CD14-positive monocyte (primary cell): ENCODE data around the gene INHA. TPM values are rescaled to one million over a fixed set of nuclear protein-coding genes. Genes with fewer than 3 reads are reported as not detected.

ENCODE experiments used
- DNase-seq, 3 donors: peaks; one replicate each; pipeline ENCODE4 v3.0.0-alpha.2; 2011 to 2022
- H2AFZ ChIP-seq: 2 replicates; pipeline ENCODE4 v1.6.0; 2012; ENCODE audit warnings: mild to moderate bottlenecking, low read depth, low read length, inconsistent platforms; ENCODE audit not compliant: insufficient read depth, poor library complexity, severe bottlenecking
- H3K27ac ChIP-seq, 2 donors: 1 replicate in 1 of 2; 2 replicates in 1 of 2; pipeline ENCODE4 v1.5.1; 2012 to 2013; ENCODE audit warnings: low read length in 2 of 2, control low read depth in 1 of 2, inconsistent platforms in 1 of 2, low read depth in 1 of 2, mild to moderate bottlenecking in 1 of 2
- H3K27me3 ChIP-seq, 2 donors: one replicate each; pipeline versions ENCODE4 v1.6.0 to v1.6.1; 2011 to 2013; ENCODE audit warnings: low read length in 2 of 2; ENCODE audit not compliant: control insufficient read depth in 2 of 2, insufficient read depth in 2 of 2
- H3K36me3 ChIP-seq, 2 donors: replicated peaks in 1 of 2; 1 replicate in 1 of 2; 2 replicates in 1 of 2; pipeline versions ENCODE4 v1.5.1 to v1.6.1; 2012 to 2013; ENCODE audit warnings: low read length in 2 of 2, control low read depth in 1 of 2, inconsistent platforms in 1 of 2, mild to moderate bottlenecking in 1 of 2; ENCODE audit not compliant: insufficient read depth in 2 of 2, control insufficient read depth in 1 of 2
- H3K4me1 ChIP-seq, 2 donors: 1 replicate in 1 of 2; 2 replicates in 1 of 2; pipeline versions ENCODE4 v1.5.1 to v1.6.1; 2012 to 2013; ENCODE audit warnings: low read length in 2 of 2, control low read depth in 1 of 2, inconsistent platforms in 1 of 2, mild to moderate bottlenecking in 1 of 2, moderate library complexity in 1 of 2; ENCODE audit not compliant: insufficient read depth in 2 of 2, control insufficient read depth in 1 of 2
- H3K4me2 ChIP-seq: replicated peaks from 2 replicates; pipeline ENCODE3; 2012; ENCODE audit warnings: low read length, moderate library complexity, mild to moderate bottlenecking; ENCODE audit not compliant: poor library complexity, severe bottlenecking; ENCODE audit errors: extremely low read depth
- H3K4me3 ChIP-seq, 3 experiments: fragments of 200-600 bp in 1 of 3; sonication (generic) in 1 of 3; replicated peaks in 1 of 3; 1 replicate in 2 of 3; 2 replicates in 1 of 3; pipeline ENCODE4 v1.5.1; 2011 to 2013; ENCODE audit warnings: low read length in 3 of 3, mild to moderate bottlenecking in 3 of 3, control low read depth in 2 of 3, low read depth in 2 of 3, inconsistent platforms in 1 of 3, moderate library complexity in 1 of 3
- H3K79me2 ChIP-seq: 2 replicates; pipeline ENCODE4 v1.6.0; 2012; ENCODE audit warnings: mild to moderate bottlenecking, control low read depth, inconsistent platforms, low read length, moderate library complexity; ENCODE audit not compliant: insufficient read depth
- H3K9ac ChIP-seq: 2 replicates; pipeline ENCODE4 v1.6.0; 2017; ENCODE audit warnings: low read length, mild to moderate bottlenecking; ENCODE audit not compliant: insufficient read depth, poor library complexity, severe bottlenecking
- H3K9me3 ChIP-seq, 2 donors: replicated peaks in 1 of 2; 1 replicate in 1 of 2; 2 replicates in 1 of 2; pipeline versions ENCODE4 v1.5.1 to v1.6.1; 2012 to 2013; ENCODE audit warnings: low read length in 2 of 2, control low read depth in 1 of 2; ENCODE audit not compliant: control insufficient read depth in 1 of 2, insufficient read depth in 1 of 2
- H4K20me1 ChIP-seq: 2 replicates; pipeline ENCODE4 v1.6.0; 2012; ENCODE audit warnings: mild to moderate bottlenecking, low read length, control low read depth, moderate library complexity; ENCODE audit not compliant: insufficient read depth
- H3K27ac Mint-ChIP-seq, 7 donors: one replicate each; pipeline ENCODE4 v1.8.0; 2020; ENCODE audit warnings: mild to moderate bottlenecking in 7 of 7, mixed read lengths in 7 of 7, moderate library complexity in 6 of 7, inconsistent platforms in 2 of 7
- H3K27me3 Mint-ChIP-seq, 3 donors: one replicate each; pipeline ENCODE4 v1.8.0; 2021 to 2022; ENCODE audit warnings: low read depth in 3 of 3, mild to moderate bottlenecking in 3 of 3, mixed read lengths in 3 of 3, moderate library complexity in 3 of 3, inconsistent platforms in 1 of 3
- H3K36me3 Mint-ChIP-seq, 2 donors: one replicate each; pipeline ENCODE4 v1.8.0; 2020; ENCODE audit warnings: mixed read lengths in 2 of 2, inconsistent platforms in 1 of 2, mild to moderate bottlenecking in 1 of 2
- H3K4me1 Mint-ChIP-seq: one replicate; pipeline ENCODE4 v1.8.0; 2020; ENCODE audit warnings: mild to moderate bottlenecking, mixed read lengths
- H3K4me3 Mint-ChIP-seq, 2 donors: one replicate each; pipeline ENCODE4 v1.8.0; 2020; ENCODE audit warnings: mild to moderate bottlenecking in 2 of 2, mixed read lengths in 2 of 2, moderate library complexity in 1 of 2
- H3K9me3 Mint-ChIP-seq, 7 donors: one replicate each; pipeline ENCODE4 v1.8.0; 2020 to 2022; ENCODE audit warnings: mixed read lengths in 7 of 7, mild to moderate bottlenecking in 6 of 7, moderate library complexity in 6 of 7, inconsistent platforms in 2 of 7
- WGBS: methylation state at CpG from one replicate; pipeline ENCODE4 v1.1.5; 2013; ENCODE audit warnings: missing lambda C conversion rate; ENCODE audit not compliant: insufficient coverage; 5-methylcytosine and 5-hydroxymethylcytosine counted together
- intact Hi-C, 2 donors: fragments of 100-400 bp; cut with micrococcal nuclease; formaldehyde crosslinking; loops; one replicate each; pipeline versions ENCODE4 v1.15.0 to v1.15.1; 2023
- polyA plus RNA-seq, 3 donors: library from polyadenylated mRNA; depleted of rRNA in 1 of 3; unstranded in 2 of 3; stranded (reverse) in 1 of 3; fragments of 300-500 nt in 2 of 3; fragments of >200 nt in 1 of 3; fragmentation: Illumina TruSeq in 2 of 3; gene quantifications; 1 replicate in 2 of 3; 2 replicates in 1 of 3; pipeline ENCODE4 v1.2.3, GENCODE V29; 2012 to 2021
- TF ChIP-seq, protein P1 (sequence below): fragments of 200-600 bp; IDR thresholded peaks from one replicate; pipeline ENCODE4 v1.8.0; 2022; ENCODE audit warnings: antibody characterized with exemption, mild to moderate bottlenecking

The INHA gene
- polyA plus RNA-seq, 3 donors: not detected

DNA sequence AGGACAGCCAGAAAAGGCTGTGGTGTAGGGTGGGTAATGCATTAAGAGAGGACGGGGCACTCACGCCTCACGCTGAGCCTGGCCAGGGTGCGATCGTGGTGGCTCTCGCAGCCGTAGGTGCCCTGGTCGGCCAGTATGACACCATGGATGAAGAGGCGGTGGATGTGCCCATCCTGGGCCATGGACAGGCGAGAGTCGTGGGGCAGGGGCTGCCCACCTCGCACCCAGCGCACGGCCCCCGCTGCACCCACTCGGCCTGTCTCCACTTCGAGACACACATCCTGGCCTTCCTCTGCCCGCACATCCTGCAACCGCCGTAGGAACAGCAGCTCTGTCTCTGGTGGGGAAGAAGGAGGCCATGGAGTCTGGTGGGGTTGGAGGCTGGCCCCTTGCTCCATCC lies 16.2 kb upstream of the INHA start:
- intact Hi-C loops: no loop called here

DNA sequence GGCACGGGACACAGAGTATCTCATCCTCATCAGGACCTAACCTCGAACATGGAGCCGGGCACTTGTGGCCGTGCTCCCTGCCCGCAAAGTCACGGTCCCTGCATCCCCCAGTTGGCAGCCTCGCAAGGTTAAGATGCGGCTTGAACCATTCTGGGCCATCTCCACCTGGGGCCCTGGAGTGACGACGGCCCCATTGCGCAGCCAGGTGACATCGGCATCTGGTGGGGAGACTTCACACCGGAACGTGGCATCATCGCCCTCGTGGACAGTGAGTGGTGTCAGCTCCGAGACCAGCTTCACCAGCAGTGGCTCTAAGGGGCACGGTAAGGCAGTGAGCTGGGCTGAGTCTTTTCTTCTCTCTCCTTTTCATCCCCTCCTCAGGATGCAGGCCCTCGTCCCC lies 15.7 kb upstream of the INHA start:
- Histone ChIP-seq H3K9me3 (peaks cover 0 to 5% of the 10 kb centered on the region in 2 donors), H3K9ac (no peak overlapping the region), H3K4me3 (no peak overlapping the region), H3K4me1 (peaks cover 12 to 18% of the 10 kb centered on the region in 2 donors), H3K79me2 (no peaks in the 10 kb centered on the region), H4K20me1 (no peaks in the 10 kb centered on the region), H3K27me3 (peaks cover 16 to 25% of the 10 kb centered on the region in 2 donors), H3K4me2 (no peak overlapping the region), H2AFZ (no peak overlapping the region), H3K27ac (no peak overlapping the region), H3K36me3 (no peaks in the 10 kb centered on the region)
- 88% methylated on average over 16 of the region's 19 CpGs for WGBS
- Mint-ChIP-seq H3K4me1 (peaks cover 5% of the 10 kb centered on the region), H3K4me3 (no peak overlapping the region), H3K9me3 (peaks cover 0 to 4% (median 0%) of the 10 kb centered on the region in 7 donors), H3K36me3 (no peaks in the 10 kb centered on the region), H3K27ac (no peak overlapping the region), H3K27me3 (peaks cover 21 to 27% (median 25%) of the 10 kb centered on the region in 3 donors)
- no peak for DNase-seq
- TF ChIP-seq, protein P1, sequence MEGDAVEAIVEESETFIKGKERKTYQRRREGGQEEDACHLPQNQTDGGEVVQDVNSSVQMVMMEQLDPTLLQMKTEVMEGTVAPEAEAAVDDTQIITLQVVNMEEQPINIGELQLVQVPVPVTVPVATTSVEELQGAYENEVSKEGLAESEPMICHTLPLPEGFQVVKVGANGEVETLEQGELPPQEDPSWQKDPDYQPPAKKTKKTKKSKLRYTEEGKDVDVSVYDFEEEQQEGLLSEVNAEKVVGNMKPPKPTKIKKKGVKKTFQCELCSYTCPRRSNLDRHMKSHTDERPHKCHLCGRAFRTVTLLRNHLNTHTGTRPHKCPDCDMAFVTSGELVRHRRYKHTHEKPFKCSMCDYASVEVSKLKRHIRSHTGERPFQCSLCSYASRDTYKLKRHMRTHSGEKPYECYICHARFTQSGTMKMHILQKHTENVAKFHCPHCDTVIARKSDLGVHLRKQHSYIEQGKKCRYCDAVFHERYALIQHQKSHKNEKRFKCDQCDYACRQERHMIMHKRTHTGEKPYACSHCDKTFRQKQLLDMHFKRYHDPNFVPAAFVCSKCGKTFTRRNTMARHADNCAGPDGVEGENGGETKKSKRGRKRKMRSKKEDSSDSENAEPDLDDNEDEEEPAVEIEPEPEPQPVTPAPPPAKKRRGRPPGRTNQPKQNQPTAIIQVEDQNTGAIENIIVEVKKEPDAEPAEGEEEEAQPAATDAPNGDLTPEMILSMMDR: no peak
- intact Hi-C loops: no loop called here

More for the DNA sequence above, 16.2 kb upstream of the INHA start:
- H3K9ac ChIP-seq: no peak overlapping the region
- H2AFZ ChIP-seq: no peak overlapping the region
- H3K4me2 ChIP-seq: no peak overlapping the region
- H3K4me3 ChIP-seq: no peak overlapping the region
- Mint-ChIP-seq H3K4me3 (no peak overlapping the region), H3K27me3 (peaks cover 26 to 32% (median 29%) of the 10 kb centered on the region in 3 donors), H3K4me1 (peaks cover 6% of the 10 kb centered on the region), H3K9me3 (peaks cover 0 to 5% (median 1%) of the 10 kb centered on the region in 7 donors), H3K27ac (peak overlapping the region in 1 of 7 donors; percentile 68), H3K36me3 (peaks cover 0 to 1% of the 10 kb centered on the region in 2 donors)
- H4K20me1 ChIP-seq: no peaks in the 10 kb centered on the region
- H3K4me1 ChIP-seq: peaks cover 12 to 18% of the 10 kb centered on the region in 2 donors
- peaks cover 17 to 30% of the 10 kb centered on the region in 2 donors for H3K27me3 ChIP-seq
- 96% methylated on average over 19 of the region's 20 CpGs for WGBS
- peaks cover 0 to 5% of the 10 kb centered on the region in 2 donors for H3K9me3 ChIP-seq
- TF ChIP-seq, protein P1: no peak
- no peak for DNase-seq
- no peaks in the 10 kb centered on the region for H3K36me3 ChIP-seq
- no peaks in the 10 kb centered on the region for H3K79me2 ChIP-seq
- H3K27ac ChIP-seq: no peak overlapping the region
